K562 (cell line): ENCODE data around the gene DPEP2. TPM values are rescaled to one million over a fixed set of nuclear protein-coding genes. Genes with fewer than 3 reads are reported as not detected.

Experiments
- ADNP ChIP-seq: fragments of 200-800 bp; sonication (Bioruptor generic); IDR thresholded peaks from 2 replicates; pipeline ENCODE4 v1.6.1; 2016; ENCODE audit warnings: missing genetic modification characterization, missing compliant biosample characterization
- BACH1 ChIP-seq: fragments of 200-800 bp; sonication (Bioruptor generic); IDR thresholded peaks from 2 replicates; pipeline ENCODE4 v1.6.1; 2016; ENCODE audit warnings: missing genetic modification characterization, missing compliant biosample characterization
- C11orf30 ChIP-seq: fragments of 450-650 bp; IDR thresholded peaks from 2 replicates; pipeline ENCODE4 v1.6.1; 2016; ENCODE audit warnings: low read depth, mild to moderate bottlenecking
- FOXJ3 ChIP-seq: sonication (generic); formaldehyde crosslinking; IDR thresholded peaks from 2 replicates; pipeline ENCODE4 v1.4.0; 2020; ENCODE audit warnings: mild to moderate bottlenecking, missing genetic modification reagents
- FOXK1 ChIP-seq: sonication (generic); formaldehyde crosslinking; IDR thresholded peaks from 2 replicates; pipeline ENCODE4 v1.8.0; 2022; ENCODE audit warnings: missing genetic modification reagents, mild to moderate bottlenecking, borderline replicate concordance
- GABPB2 ChIP-seq: fragments of 250-450 bp; sonication (Bioruptor Pico); conservative IDR thresholded peaks from 2 replicates; pipeline ENCODE4 v1.5.1; 2021; ENCODE audit warnings: mild to moderate bottlenecking
- GATAD2A ChIP-seq: fragments of 450-650 bp; IDR thresholded peaks from 2 replicates; pipeline ENCODE4 v1.6.1; 2017
- HDAC2 ChIP-seq: fragments of 450-650 bp; IDR thresholded peaks from 2 replicates; pipeline ENCODE4 v1.6.1; 2016; ENCODE audit warnings: mild to moderate bottlenecking
- KDM1A ChIP-seq, 2 experiments: fragments of 450-650 bp; IDR thresholded peaks; 2 replicates each; pipeline ENCODE4 v1.6.1; 2016; ENCODE audit warnings: mild to moderate bottlenecking in 2 of 2
- KDM2B ChIP-seq: fragments of 250-450 bp; sonication (Bioruptor Pico); IDR thresholded peaks from 2 replicates; pipeline ENCODE4 v1.8.0; 2021; ENCODE audit warnings: mild to moderate bottlenecking, moderate library complexity
- KLF10 ChIP-seq: fragments of 250-450 bp; sonication (Bioruptor Pico); IDR thresholded peaks from 2 replicates; pipeline ENCODE4 v1.6.1; 2021; ENCODE audit warnings: matching md5 sums
- MNT ChIP-seq, 2 experiments: fragments of 450-650 bp; conservative IDR thresholded peaks; 2 replicates each; pipeline ENCODE4 v1.6.1; 2017; ENCODE audit warnings: mild to moderate bottlenecking in 2 of 2, moderate library complexity in 2 of 2
- PCBP2 ChIP-seq: fragments of 200-400 bp; formaldehyde crosslinking; IDR thresholded peaks from 2 replicates; pipeline ENCODE4 v1.6.1; 2018; ENCODE audit warnings: low read length, low read depth, mild to moderate bottlenecking, moderate library complexity; ENCODE audit not compliant: poor library complexity, severe bottlenecking
- POLR3A ChIP-seq: IDR thresholded peaks from 2 replicates; pipeline ENCODE4 v1.6.1; 2011; ENCODE audit warnings: borderline replicate concordance, mild to moderate bottlenecking, moderate library complexity; ENCODE audit not compliant: insufficient read length, insufficient read depth; ENCODE audit errors: extremely low read depth
- RCOR1 ChIP-seq, 2 experiments: IDR thresholded peaks; 2 replicates each; pipeline ENCODE4 v1.6.1; 2012; ENCODE audit warnings: low read depth in 2 of 2, low read length in 2 of 2, borderline replicate concordance in 1 of 2, improper control_type of control experiment in 1 of 2
- RNF219 ChIP-seq: fragments of 250-450 bp; sonication (Bioruptor Pico); IDR thresholded peaks from 2 replicates; pipeline ENCODE4 v1.5.0; 2022; ENCODE audit warnings: mild to moderate bottlenecking
- TCFL5 ChIP-seq: fragments of 250-450 bp; sonication (Bioruptor Pico); conservative IDR thresholded peaks from 2 replicates; pipeline ENCODE4 v1.6.1; 2021; ENCODE audit warnings: mild to moderate bottlenecking, moderate library complexity, matching md5 sums
- TOE1 ChIP-seq, 2 experiments: fragments of 450-650 bp in 1 of 2; sonication (generic) in 1 of 2; formaldehyde crosslinking in 1 of 2; IDR thresholded peaks; 2 replicates each; pipeline versions ENCODE4 v1.7.1 to v1.8.0; 2016 to 2022; ENCODE audit warnings: borderline replicate concordance in 2 of 2, mild to moderate bottlenecking in 2 of 2, antibody characterized with exemption in 1 of 2, inconsistent platforms in 1 of 2, low read depth in 1 of 2, missing genetic modification reagents in 1 of 2, moderate library complexity in 1 of 2
- ZC3H8 ChIP-seq: fragments of 450-650 bp; IDR thresholded peaks from 2 replicates; pipeline ENCODE4 v1.6.1; 2017
- ZNF134 ChIP-seq: fragments of 250-450 bp; sonication (Bioruptor Pico); conservative IDR thresholded peaks from 2 replicates; pipeline ENCODE4 v1.4.0; 2020
- ZNF23 ChIP-seq: fragments of 250-450 bp; sonication (Bioruptor Pico); IDR thresholded peaks from 2 replicates; pipeline ENCODE4 v1.4.0; 2020; ENCODE audit warnings: mild to moderate bottlenecking
- ZNF449 ChIP-seq: fragments of 250-450 bp; sonication (Bioruptor Pico); IDR thresholded peaks from 2 replicates; pipeline ENCODE4 v1.8.0; 2022; ENCODE audit warnings: moderate library complexity, mild to moderate bottlenecking, inconsistent platforms
- ZNF507 ChIP-seq: conservative IDR thresholded peaks from 2 replicates; pipeline ENCODE4 v1.6.1; 2017; ENCODE audit warnings: missing genetic modification characterization, missing compliant biosample characterization
- ZNF586 ChIP-seq: fragments of 450-650 bp; formaldehyde crosslinking; conservative IDR thresholded peaks from 2 replicates; pipeline ENCODE4 v1.4.0; 2020; ENCODE audit warnings: mild to moderate bottlenecking, moderate library complexity
- ZNF717 ChIP-seq: fragments of 250-450 bp; sonication (Bioruptor Pico); IDR thresholded peaks from 2 replicates; pipeline ENCODE4 v1.5.0; 2021
- polyA plus RNA-seq, 8 experiments: library from polyadenylated mRNA; depleted of rRNA in 4 of 8; stranded (reverse) in 5 of 8; unstranded in 3 of 8; fragments of >200 nt; fragmentation: Nextera tagmentation in 2 of 8; fragmentation: Illumina TruSeq in 1 of 8; extraction: Ambion mirVana in 2 of 8; extraction: Trizol in 1 of 8; gene quantifications; 2 replicates each; pipeline versions ENCODE4 v1.2.1 to v1.2.3, GENCODE V29; 2011 to 2014; ENCODE audit warnings: inconsistent platforms in 1 of 8, missing spikeins in 1 of 8
- total RNA-seq, 7 experiments: library from RNA; depleted of rRNA in 6 of 7; stranded (reverse); fragments of >200 nt in 6 of 7; fragmentation: Illumina TruSeq in 2 of 7; extraction: Trizol in 2 of 7; gene quantifications; 2 replicates each; pipeline versions ENCODE4 v1.2.1 to v1.2.3, GENCODE V29; 2011 to 2021; ENCODE audit warnings: low replicate concordance in 1 of 7

The DPEP2 gene
- total and polyA plus RNA-seq, 9 of the 15 experiments (the other 6 are each of a cell fraction or from before 2014, with no cell fraction given), result 0.14 to 1.2 (median 0.38) TPM

- no peak for TF ChIP-seq ZNF449 (CRISPR knock-in tag)
- no peak for TF ChIP-seq ZNF717 (CRISPR knock-in tag)
- no peak for TF ChIP-seq GATAD2A
- no peak for TF ChIP-seq TCFL5 (CRISPR knock-in tag)
- no peak for TF ChIP-seq KDM2B (CRISPR knock-in tag)
- no peak for TF ChIP-seq GABPB2 (CRISPR knock-in tag)
- TF ChIP-seq ADNP (tag), result no peak
- no peak for TF ChIP-seq ZNF586
- no peak for TF ChIP-seq TOE1 (IDR thresholded peaks at IDR 0.05; ENCODE audit: borderline replicate concordance)
- no peak for TF ChIP-seq TOE1 (CRISPR knock-in tag; IDR thresholded peaks at IDR 0.05; ENCODE audit: borderline replicate concordance, low read depth)
- TF ChIP-seq ZNF134, result no peak
- TF ChIP-seq ZC3H8, result no peak
- no peak for TF ChIP-seq FOXJ3 (CRISPR knock-in tag)
- TF ChIP-seq C11orf30, result no peak
- TF ChIP-seq RCOR1 (IDR thresholded peaks at IDR 0.05; ENCODE audit: borderline replicate concordance in 1 of 2, low read depth in 2 of 2, low read length in 2 of 2), result peak in 1 of 2 experiments; percentile 44; a peak in 1 of 4 replicates
- TF ChIP-seq BACH1, result no peak
- no peak for TF ChIP-seq POLR3A
- TF ChIP-seq PCBP2, result no peak
- TF ChIP-seq ZNF507, result no peak
- no peak for TF ChIP-seq KLF10
- TF ChIP-seq HDAC2, result no peak
- no peak for TF ChIP-seq ZNF23 (CRISPR knock-in tag)
- no peak for TF ChIP-seq FOXK1
- no peak for TF ChIP-seq RNF219
- TF ChIP-seq MNT (conservative IDR thresholded peaks at IDR 0.05), result 0 out of 4 replicates have a peak, but pooled peaks of 1 of the 2 experiments have one; percentile 22
- TF ChIP-seq KDM1A (IDR thresholded peaks at IDR 0.05), result no peak
Measured at GRCh38 chr16:68040506-68041288, 41.4 kb upstream of the DPEP2 start (continued).
